Right ventricle myocardium superior (tissue), 1 donor: Measurements from ENCODE around the gene HMGB3. TPM values are rescaled to one million over a fixed set of nuclear protein-coding genes. Genes with fewer than 3 reads are reported as not detected.

Experiments used
- ATAC-seq: fragments of 200-7000 bp; cut with Tn5 transposase; one replicate; pipeline ENCODE4 v1.9.1; 2020; ENCODE audit warnings: mild to moderate bottlenecking; ENCODE audit not compliant: poor library complexity
- DNase-seq: peaks from one replicate; pipeline ENCODE4 v3.0.0-alpha.2; 2020
- intact Hi-C: fragments of 100-400 bp; cut with DNase I; formaldehyde crosslinking; loops from one replicate; pipeline ENCODE4 v1.11.2; 2022
- total RNA-seq: library from RNA; stranded (reverse); fragmentation: NEBNext Ultra II Directional; extraction: Animal tissue kit (Norgen Biotek cat#: 25700); gene quantifications from one replicate; pipeline ENCODE4 v1.2.1, GENCODE V29; 2021
- donor health status: DM: no; HTN: yes; CAD: no; lungs with severe emphysema.

HMGB3 gene
- total RNA-seq, 1 donor from 2014 or later: 9.0 TPM

GRCh38 chrX:151030845-151031244 is 47.7 kb downstream of the HMGB3 start:
- intact Hi-C loops: no loop called here
- no peak for ATAC-seq
- no peak for DNase-seq

- ATAC-seq (no peak), DNase-seq (no peak)
- intact Hi-C loops: no loop called here
Measured at GRCh38 chrX:151031391-151031975, 48.3 kb downstream of the HMGB3 start.

DNA sequence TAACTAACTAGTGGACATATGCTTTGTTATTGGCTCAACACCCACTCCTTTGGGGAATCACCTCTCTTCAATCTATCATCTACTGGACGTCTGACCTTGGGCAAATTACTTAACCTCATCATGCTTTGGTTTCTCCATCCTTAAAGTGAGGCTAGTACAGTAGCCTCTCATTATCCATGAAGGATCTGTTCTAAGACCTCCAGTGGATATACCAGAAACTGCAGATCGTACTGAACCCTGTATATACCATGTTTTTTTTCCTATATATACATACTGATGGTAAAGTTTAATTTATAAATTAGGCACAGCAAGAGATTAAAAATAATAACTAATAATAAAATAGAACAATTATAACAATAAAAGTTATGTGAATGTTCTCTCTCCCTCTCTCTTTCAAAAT is 56.2 kb downstream of the HMGB3 start:
- intact Hi-C loops: no loop called here
- ATAC-seq (no peak), DNase-seq (no peak)

Other genes starting within 250 kb of the HMGB3 start
- gene CD99L2, start 84.7 kb upstream of the HMGB3 start, total RNA-seq: 71.5 TPM
- gene GPR50, start 193.2 kb downstream of the HMGB3 start, total RNA-seq: not detected